NCI-H510A (cell line): ENCODE measurements around the gene IRX5.

Experiments
- DNase-seq: peaks from one replicate; lab custom pipeline; 2025; lab: John Stamatoyannopoulos, UW

IRX5 gene

GRCh38 chr16:54931120-54932014, 702 bp downstream of the IRX5 start:
- DNase-seq, result peak; percentile 31

- no peak for DNase-seq
Observed at GRCh38 chr16:54932021-54932660, 1.5 kb downstream of the IRX5 start.

GRCh38 chr16:54932737-54933254, 2.1 kb downstream of the IRX5 start:
- DNase-seq, result no peak

GRCh38 chr16:54933281-54934011, 2.8 kb downstream of the IRX5 start:
- no peak for DNase-seq

GRCh38 chr16:54934481-54935265, 4.0 kb downstream of the IRX5 start:
- no peak for DNase-seq

GRCh38 chr16:54935266-54935968, 4.8 kb downstream of the IRX5 start:
- DNase-seq, result no peak

- no peak for DNase-seq
Observed at GRCh38 chr16:54936201-54936978, 5.7 kb downstream of the IRX5 start.

GRCh38 chr16:54936979-54937670, 6.5 kb downstream of the IRX5 start:
- DNase-seq, result no peak

- DNase-seq, result no peak
Observed at GRCh38 chr16:54937671-54938211, 7.1 kb downstream of the IRX5 start.

- DNase-seq, result no peak
Observed at GRCh38 chr16:54938212-54939028, 7.8 kb downstream of the IRX5 start.

GRCh38 chr16:54939029-54939346, 8.3 kb downstream of the IRX5 start:
- DNase-seq, result no peak

GRCh38 chr16:54939510-54940278, 9.0 kb downstream of the IRX5 start:
- no peak for DNase-seq

- no peak for DNase-seq
Observed at GRCh38 chr16:54940279-54940604, 9.6 kb downstream of the IRX5 start.

GRCh38 chr16:54942353-54942943, 11.8 kb downstream of the IRX5 start:
- DNase-seq, result no peak

- no peak for DNase-seq
Observed at GRCh38 chr16:54944002-54944401, 13.3 kb downstream of the IRX5 start.

GRCh38 chr16:54945063-54945462, 14.4 kb downstream of the IRX5 start:
- DNase-seq, result no peak

- DNase-seq, result no peak
Observed at GRCh38 chr16:54946909-54947308, 16.2 kb downstream of the IRX5 start.

- no peak for DNase-seq
Observed at GRCh38 chr16:54947616-54948015, 17.0 kb downstream of the IRX5 start.
